Neural progenitor cell (in vitro differentiated cells): ENCODE results near the gene SLC25A26.

Source experiments
- CTCF ChIP-seq: fragments of 200-600 bp; sonication (generic); IDR thresholded peaks from 2 replicates; pipeline ENCODE4 v1.5.1; 2017; ENCODE audit warnings: antibody characterized with exemption, mild to moderate bottlenecking
- EZH2 ChIP-seq: fragments of 200-600 bp; sonication (generic); IDR thresholded peaks from 2 replicates; pipeline ENCODE4 v1.6.1; 2017; ENCODE audit warnings: antibody characterized with exemption, mild to moderate bottlenecking, moderate library complexity
- EZH2phosphoT487 ChIP-seq: fragments of 200-600 bp; sonication (generic); IDR thresholded peaks from 2 replicates; pipeline ENCODE4 v1.6.1; 2017; ENCODE audit warnings: antibody characterized with exemption

- TF ChIP-seq EZH2 (no peak), CTCF (no peak), EZH2phosphoT487 (no peak)
Measured at GRCh38 chr3:66392512-66392911, 171.7 kb downstream of the SLC25A26 start.
